ENCODE results near the gene ZNF506.
"Not testable (repeated sequence)": the region's sequence is repeated elsewhere in the genome, so short reads cannot be mapped to it uniquely, and the experiment has no call there.

DNA sequence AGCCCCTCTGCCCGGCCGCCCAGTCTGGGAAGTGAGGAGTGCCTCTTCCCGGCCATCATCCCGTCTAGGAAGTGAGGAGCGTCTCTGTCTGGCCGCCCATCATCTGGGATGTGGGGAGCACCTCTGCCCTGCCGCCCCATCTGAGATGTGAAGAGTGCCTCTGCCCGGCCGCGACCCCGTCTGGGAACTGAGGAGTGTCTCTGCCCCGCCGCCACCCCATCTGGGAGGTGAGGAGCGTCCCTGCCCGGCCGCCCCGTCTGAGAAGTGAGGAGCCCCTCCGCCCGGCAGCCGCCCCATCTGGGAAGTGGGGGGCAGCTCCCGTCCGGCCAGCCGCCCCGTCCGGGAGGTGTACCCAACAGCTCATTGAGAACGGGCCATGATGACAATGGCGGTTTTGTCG is 51.6 kb downstream of the ZNF506 start:
- not testable (repeated sequence) for TF ChIP-seq EZH2 (IDR thresholded peaks at IDR 0.05; ENCODE audit: insufficient read depth, poor library complexity, severe bottlenecking); EZH2phosphoT487 (IDR thresholded peaks at IDR 0.05; ENCODE audit: insufficient read depth, low read depth)

All from GM23248 (cell line).